ENCODE data around the gene WNT5A.

WNT5A gene

GRCh38 chr3:55458181-55458790 is 28.8 kb downstream of the WNT5A start:
- Histone ChIP-seq H3K4me3 (ENCODE audit: low read length) (no peak overlapping the region), H3K9me3 (ENCODE audit: control insufficient read depth, low read length) (no peaks in the 10 kb centered on the region), H3K4me1 (ENCODE audit: control insufficient read depth, insufficient read depth, low read length) (no peaks in the 10 kb centered on the region)

GRCh38 chr3:55455915-55456314 is 31.2 kb downstream of the WNT5A start:
- Histone ChIP-seq H3K4me1 (ENCODE audit: control insufficient read depth, insufficient read depth, low read length) (no peaks in the 10 kb centered on the region), H3K27me3 (replicated peaks; ENCODE audit: control insufficient read depth, insufficient read depth, low read length) (peaks cover 4% of the 10 kb centered on the region), H3K36me3 (ENCODE audit: control insufficient read depth, insufficient read depth, low read length, severe bottlenecking) (no peaks in the 10 kb centered on the region), H3K4me3 (ENCODE audit: low read length) (no peak overlapping the region), H3K9me3 (ENCODE audit: control insufficient read depth, low read length) (no peaks in the 10 kb centered on the region), H3K9ac (ENCODE audit: low read length) (no peak overlapping the region)
- DNase-seq (ENCODE audit: low read depth): no peak

More at GRCh38 chr3:55458181-55458790, 28.8 kb downstream of the WNT5A start:
- Histone ChIP-seq H3K27me3 (replicated peaks; ENCODE audit: control insufficient read depth, insufficient read depth, low read length) (no peaks in the 10 kb centered on the region), H3K36me3 (ENCODE audit: control insufficient read depth, insufficient read depth, low read length, severe bottlenecking) (no peaks in the 10 kb centered on the region), H3K9ac (ENCODE audit: low read length) (no peak overlapping the region)
- DNase-seq (ENCODE audit: low read depth): no peak

DNA sequence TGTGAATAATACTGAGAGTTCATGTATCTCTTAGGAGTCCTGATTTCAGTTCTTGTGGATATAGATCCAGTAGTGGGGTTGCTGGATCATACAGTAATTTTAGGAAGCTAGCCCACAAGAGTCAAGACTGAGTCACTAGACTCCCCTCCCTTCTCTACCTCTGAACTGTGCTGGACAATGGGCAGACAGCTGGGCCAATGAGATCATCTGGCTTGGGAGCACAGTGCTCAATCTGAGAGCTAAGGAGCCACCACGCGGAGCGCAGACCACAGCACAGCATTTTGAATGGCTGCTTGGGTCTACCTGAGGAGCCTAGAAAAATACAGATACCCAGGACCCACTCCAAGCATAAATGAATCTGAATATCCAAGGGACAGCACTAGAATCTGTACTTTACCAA is 32.5 kb downstream of the WNT5A start:
- H3K4me3 ChIP-seq (ENCODE audit: low read length): no peak overlapping the region
- DNase-seq (ENCODE audit: low read depth): no peak
- H3K36me3 ChIP-seq (ENCODE audit: control insufficient read depth, insufficient read depth, low read length, severe bottlenecking): no peaks in the 10 kb centered on the region
- peaks cover 4% of the 10 kb centered on the region for H3K27me3 ChIP-seq (replicated peaks; ENCODE audit: control insufficient read depth, insufficient read depth, low read length)
- no peak overlapping the region for H3K9ac ChIP-seq (ENCODE audit: low read length)
- no peaks in the 10 kb centered on the region for H3K9me3 ChIP-seq (ENCODE audit: control insufficient read depth, low read length)
- no peaks in the 10 kb centered on the region for H3K4me1 ChIP-seq (ENCODE audit: control insufficient read depth, insufficient read depth, low read length)

- peak; percentile 69 for DNase-seq (ENCODE audit: low read depth)
- Histone ChIP-seq H3K9ac (ENCODE audit: low read length) (no peak overlapping the region), H3K9me3 (ENCODE audit: control insufficient read depth, low read length) (no peaks in the 10 kb centered on the region), H3K27me3 (replicated peaks; ENCODE audit: control insufficient read depth, insufficient read depth, low read length) (peaks cover 4% of the 10 kb centered on the region), H3K4me1 (ENCODE audit: control insufficient read depth, insufficient read depth, low read length) (no peaks in the 10 kb centered on the region), H3K36me3 (ENCODE audit: control insufficient read depth, insufficient read depth, low read length, severe bottlenecking) (no peaks in the 10 kb centered on the region), H3K4me3 (ENCODE audit: low read length) (no peak overlapping the region)
These were observed 33.1 kb downstream of the WNT5A start for GRCh38 chr3:55453886-55454496.

DNA sequence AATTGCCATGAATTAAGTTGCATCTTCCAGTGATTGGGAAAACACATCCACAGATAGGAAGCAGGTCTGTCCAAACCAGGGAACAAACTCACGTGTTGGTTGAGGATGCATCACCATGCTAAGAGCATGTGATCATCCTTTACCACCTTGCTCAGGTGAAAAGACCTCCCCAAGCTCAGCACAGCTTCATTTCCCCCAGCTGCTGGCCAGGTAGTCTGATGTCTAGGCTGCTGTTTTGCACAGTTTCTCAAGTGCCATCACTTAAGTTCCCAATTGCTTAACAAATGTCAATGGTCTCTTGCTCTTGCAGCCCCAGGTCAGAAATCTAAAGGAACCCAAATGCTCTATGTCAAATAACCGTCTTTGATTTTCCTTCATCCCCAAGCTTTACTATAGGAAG is 34.2 kb downstream of the WNT5A start:
- Histone ChIP-seq H3K27me3 (replicated peaks; ENCODE audit: control insufficient read depth, insufficient read depth, low read length) (peaks cover 4% of the 10 kb centered on the region), H3K4me1 (ENCODE audit: control insufficient read depth, insufficient read depth, low read length) (no peaks in the 10 kb centered on the region), H3K9ac (ENCODE audit: low read length) (no peak overlapping the region), H3K4me3 (ENCODE audit: low read length) (no peak overlapping the region), H3K36me3 (ENCODE audit: control insufficient read depth, insufficient read depth, low read length, severe bottlenecking) (no peaks in the 10 kb centered on the region), H3K9me3 (ENCODE audit: control insufficient read depth, low read length) (no peaks in the 10 kb centered on the region)
- no peak for DNase-seq (ENCODE audit: low read depth)

DNA sequence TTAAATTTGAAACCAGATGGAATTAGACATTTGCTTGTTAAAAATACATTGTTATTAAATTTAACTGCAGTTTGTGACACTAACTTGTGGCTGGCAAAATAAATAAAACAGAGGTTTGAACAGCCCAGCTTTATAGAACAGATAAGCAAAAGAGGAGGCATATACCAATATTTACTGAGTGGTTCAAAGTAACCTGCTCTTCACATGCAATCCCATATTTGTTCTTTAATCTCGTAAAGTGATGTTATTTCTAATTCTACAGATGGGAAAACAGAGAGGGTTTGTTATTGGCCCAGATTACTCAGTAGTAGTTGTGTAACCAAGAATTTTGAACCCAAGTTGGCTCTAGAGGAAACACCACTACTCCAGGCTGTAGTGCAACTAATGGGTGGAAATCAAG is 37.6 kb downstream of the WNT5A start:
- Histone ChIP-seq H3K9ac (ENCODE audit: low read length) (no peak overlapping the region), H3K27me3 (replicated peaks; ENCODE audit: control insufficient read depth, insufficient read depth, low read length) (peaks cover 9% of the 10 kb centered on the region), H3K4me1 (ENCODE audit: control insufficient read depth, insufficient read depth, low read length) (no peaks in the 10 kb centered on the region), H3K4me3 (ENCODE audit: low read length) (no peak overlapping the region), H3K36me3 (ENCODE audit: control insufficient read depth, insufficient read depth, low read length, severe bottlenecking) (no peaks in the 10 kb centered on the region), H3K9me3 (ENCODE audit: control insufficient read depth, low read length) (no peaks in the 10 kb centered on the region)
- DNase-seq (ENCODE audit: low read depth): no peak

DNA sequence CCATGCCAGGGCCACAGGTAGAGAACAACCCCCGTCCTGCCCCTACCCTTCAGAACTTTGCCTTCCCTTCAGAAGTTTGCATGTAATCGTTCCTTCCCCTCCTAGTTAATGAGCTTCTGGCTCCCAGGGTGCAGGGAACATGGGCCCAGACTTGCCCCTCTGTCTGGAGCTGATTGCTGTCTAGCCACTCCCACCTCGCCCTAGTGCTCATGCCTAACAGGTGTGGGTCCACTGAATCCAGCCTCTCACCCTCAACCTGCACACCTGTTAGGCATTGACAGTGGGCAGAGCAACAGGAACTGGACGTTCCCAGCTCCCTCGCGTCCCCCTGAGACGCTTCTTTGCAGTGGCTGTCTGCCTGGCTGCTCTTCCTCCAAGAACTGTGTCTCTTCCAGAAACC is 40.3 kb downstream of the WNT5A start:
- Histone ChIP-seq H3K4me1 (ENCODE audit: control insufficient read depth, insufficient read depth, low read length) (no peaks in the 10 kb centered on the region), H3K36me3 (ENCODE audit: control insufficient read depth, insufficient read depth, low read length, severe bottlenecking) (no peaks in the 10 kb centered on the region), H3K9ac (ENCODE audit: low read length) (no peak overlapping the region), H3K9me3 (ENCODE audit: control insufficient read depth, low read length) (no peaks in the 10 kb centered on the region), H3K27me3 (replicated peaks; ENCODE audit: control insufficient read depth, insufficient read depth, low read length) (peaks cover 14% of the 10 kb centered on the region), H3K4me3 (ENCODE audit: low read length) (no peak overlapping the region)
- no peak for DNase-seq (ENCODE audit: low read depth)

DNA sequence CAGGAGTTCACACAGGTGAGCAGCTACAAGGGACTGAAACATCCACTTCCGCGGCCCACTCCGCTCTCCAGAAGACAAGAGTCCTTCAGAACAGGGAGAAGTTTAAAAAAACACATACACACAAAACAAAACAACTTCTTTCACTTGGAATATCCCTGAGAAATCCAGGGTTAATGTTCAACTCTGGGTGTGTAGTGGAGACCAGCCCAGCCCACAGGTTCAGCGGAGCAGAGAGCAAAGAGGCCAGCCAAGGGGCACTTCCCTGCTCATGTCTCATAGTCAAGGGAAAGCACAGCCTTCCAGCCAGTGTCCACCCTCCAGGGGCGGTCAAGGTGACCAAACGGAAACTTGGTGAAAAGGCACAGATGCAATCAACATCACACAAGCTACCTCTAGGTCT is 41.6 kb downstream of the WNT5A start:
- H3K9ac ChIP-seq (ENCODE audit: low read length): no peak overlapping the region

GRCh38 chr3:55443346-55443745 is 43.8 kb downstream of the WNT5A start:
- Histone ChIP-seq H3K36me3 (ENCODE audit: control insufficient read depth, insufficient read depth, low read length, severe bottlenecking) (no peaks in the 10 kb centered on the region), H3K4me3 (ENCODE audit: low read length) (no peak overlapping the region), H3K4me1 (ENCODE audit: control insufficient read depth, insufficient read depth, low read length) (no peaks in the 10 kb centered on the region), H3K9me3 (ENCODE audit: control insufficient read depth, low read length) (no peaks in the 10 kb centered on the region), H3K9ac (ENCODE audit: low read length) (no peak overlapping the region), H3K27me3 (replicated peaks; ENCODE audit: control insufficient read depth, insufficient read depth, low read length) (peaks cover 10% of the 10 kb centered on the region)
- no peak for DNase-seq (ENCODE audit: low read depth)

More for the DNA sequence above, 41.6 kb downstream of the WNT5A start:
- no peaks in the 10 kb centered on the region for H3K9me3 ChIP-seq (ENCODE audit: control insufficient read depth, low read length)
- DNase-seq (ENCODE audit: low read depth): no peak
- no peak overlapping the region for H3K4me3 ChIP-seq (ENCODE audit: low read length)
- peaks cover 10% of the 10 kb centered on the region for H3K27me3 ChIP-seq (replicated peaks; ENCODE audit: control insufficient read depth, insufficient read depth, low read length)
- H3K36me3 ChIP-seq (ENCODE audit: control insufficient read depth, insufficient read depth, low read length, severe bottlenecking): no peaks in the 10 kb centered on the region
- H3K4me1 ChIP-seq (ENCODE audit: control insufficient read depth, insufficient read depth, low read length): no peaks in the 10 kb centered on the region

- peaks cover 9% of the 10 kb centered on the region for H3K27me3 ChIP-seq (replicated peaks; ENCODE audit: control insufficient read depth, insufficient read depth, low read length)
- DNase-seq (ENCODE audit: low read depth): no peak
- H3K36me3 ChIP-seq (ENCODE audit: control insufficient read depth, insufficient read depth, low read length, severe bottlenecking): no peaks in the 10 kb centered on the region
- H3K9ac ChIP-seq (ENCODE audit: low read length): no peak overlapping the region
- no peaks in the 10 kb centered on the region for H3K4me1 ChIP-seq (ENCODE audit: control insufficient read depth, insufficient read depth, low read length)
- no peaks in the 10 kb centered on the region for H3K9me3 ChIP-seq (ENCODE audit: control insufficient read depth, low read length)
- no peak overlapping the region for H3K4me3 ChIP-seq (ENCODE audit: low read length)
These were observed 44.2 kb downstream of the WNT5A start for GRCh38 chr3:55442861-55443260.

DNA sequence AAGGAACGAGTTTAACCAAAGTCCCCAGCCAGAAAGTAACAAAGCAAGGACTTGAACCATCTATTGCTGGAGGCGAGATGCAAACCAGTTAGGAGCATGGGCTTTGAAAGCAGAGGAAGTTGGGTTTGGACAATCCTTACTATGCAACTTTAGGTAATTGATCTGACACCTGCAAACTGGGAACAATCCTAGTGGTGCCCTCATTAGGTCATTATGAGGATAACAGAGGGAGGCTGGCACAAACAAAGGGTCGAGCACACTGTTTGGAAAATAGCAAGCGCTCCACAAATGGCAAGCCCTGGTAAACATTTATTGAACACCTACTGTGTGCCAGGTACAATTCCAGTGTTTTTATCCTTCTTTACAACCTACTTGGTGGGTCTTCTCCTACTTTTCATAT is 45.6 kb downstream of the WNT5A start:
- Histone ChIP-seq H3K4me3 (ENCODE audit: low read length) (no peak overlapping the region), H3K9me3 (ENCODE audit: control insufficient read depth, low read length) (no peaks in the 10 kb centered on the region), H3K36me3 (ENCODE audit: control insufficient read depth, insufficient read depth, low read length, severe bottlenecking) (no peaks in the 10 kb centered on the region), H3K27me3 (replicated peaks; ENCODE audit: control insufficient read depth, insufficient read depth, low read length) (peaks cover 4% of the 10 kb centered on the region), H3K9ac (ENCODE audit: low read length) (no peak overlapping the region), H3K4me1 (ENCODE audit: control insufficient read depth, insufficient read depth, low read length) (no peaks in the 10 kb centered on the region)
- no peak for DNase-seq (ENCODE audit: low read depth)
